SJCRH30 (cell line): ENCODE data around the gene PHF21B. TPM values are rescaled to one million over a fixed set of nuclear protein-coding genes. Genes with fewer than 3 reads are reported as not detected.

ENCODE experiments used
- total RNA-seq: library from RNA; depleted of rRNA; stranded (reverse); fragments of >200 nt; shearing (Covaris generic); gene quantifications from 2 replicates; pipeline ENCODE4 v1.2.3, GENCODE V29; 2014; rRNA removed

Gene PHF21B
- total RNA-seq, 1 experiment from 2014 or later: 5.8 TPM

Other genes with a start within 250 kb of the PHF21B start
- gene NUP50, start 153.9 kb upstream of the PHF21B start, total RNA-seq: 52.2 and 58.6 TPM in 2 replicates
- gene KIAA0930, start 230.9 kb upstream of the PHF21B start, total RNA-seq: 9.3 and 15.2 TPM in 2 replicates